ENCODE measurements around the gene TKFC. TPM values are rescaled to one million over a fixed set of nuclear protein-coding genes. Genes with fewer than 3 reads are reported as not detected.

The TKFC gene
- total and polyA plus RNA-seq, 2 experiments from 2014 or later, result 39.8 to 44.6 TPM

DNA sequence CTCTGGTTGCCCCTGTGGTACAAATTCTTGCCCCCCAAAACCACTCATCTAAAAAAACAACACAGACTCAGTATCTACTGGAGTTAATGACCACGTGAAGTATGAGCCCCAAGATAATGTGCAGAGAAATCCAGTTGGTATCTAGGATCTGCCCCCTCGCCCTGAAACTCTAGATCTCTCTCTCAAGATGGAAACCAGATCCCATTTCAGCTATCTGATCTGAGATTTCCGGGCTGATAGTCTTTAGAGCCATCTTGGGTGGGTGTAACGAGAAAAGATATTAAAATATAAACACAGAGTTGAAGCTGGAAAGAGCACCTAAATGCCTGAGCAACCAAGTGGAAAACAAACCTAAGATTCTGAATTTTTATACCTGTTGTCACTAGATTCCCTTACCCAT, 23.9 kb upstream of the TKFC start:
- no peaks in the 10 kb centered on the region for H3K9me2 ChIP-seq (ENCODE audit: insufficient read depth)
- peaks cover 7% of the 10 kb centered on the region; the same call in 1 of the 2 replicates for H3F3A ChIP-seq (ENCODE audit: insufficient read depth)
- H3K79me2 ChIP-seq (ENCODE audit: insufficient read depth), result peaks cover 38% of the 10 kb centered on the region
- in situ Hi-C loops (cut with MboI), result no loop called here
- no peak overlapping the region for H3K9ac ChIP-seq
- no peaks in the 10 kb centered on the region for H3K27me3 ChIP-seq (replicated peaks; ENCODE audit: insufficient read depth)
- no peak overlapping the region for H3K27ac ChIP-seq
- H3K9me3 ChIP-seq (ENCODE audit: low read depth), result no peaks in the 10 kb centered on the region
- peaks cover 82% of the 10 kb centered on the region for H3K36me3 ChIP-seq (ENCODE audit: low read depth)
- no peaks in the 10 kb centered on the region; the same call in 1 of the 2 replicates for H4K20me1 ChIP-seq (ENCODE audit: insufficient read depth)
- H3K4me1 ChIP-seq (ENCODE audit: insufficient read depth), result no peaks in the 10 kb centered on the region
- WGBS, 2 experiments (ENCODE audit: low coverage in 1 of 2, low lambda C conversion rate in 2 of 2, missing lambda C conversion rate in 2 of 2), result 94 to 95% methylated on average over 4 of the region's 4 CpGs
- no peak overlapping the region for H2AFZ ChIP-seq
- H3K4me3 ChIP-seq, result no peak overlapping the region
- no peak overlapping the region for H3K4me2 ChIP-seq (ENCODE audit: unreplicated experiment)
- no peak for TF ChIP-seq EZH2 (IDR thresholded peaks at IDR 0.05; ENCODE audit: insufficient read depth, poor library complexity, severe bottlenecking)
- TF ChIP-seq EZH2phosphoT487 (IDR thresholded peaks at IDR 0.05; ENCODE audit: insufficient read depth, low read depth), result no peak
- no peak for DNase-seq

DNA sequence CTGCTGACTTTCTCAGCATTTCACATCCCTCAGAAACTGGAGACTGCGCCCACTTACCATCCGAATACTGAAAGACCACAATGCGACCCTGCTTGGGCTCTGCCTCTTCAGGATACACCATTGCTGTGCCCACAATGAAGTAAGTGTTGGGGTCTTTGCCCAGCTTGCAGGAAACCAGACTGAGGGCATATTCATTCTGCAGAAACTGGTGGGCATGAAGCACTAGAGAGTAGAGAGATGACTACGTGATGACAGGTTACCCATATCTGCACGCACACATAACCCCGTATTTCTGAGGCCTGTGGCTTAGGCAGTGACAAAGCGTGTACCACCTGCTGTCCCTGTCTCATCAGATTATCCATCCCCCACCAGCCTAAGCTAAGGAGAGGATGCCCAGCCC, 23.3 kb upstream of the TKFC start:
- Histone ChIP-seq H3K27ac (no peak overlapping the region), H3K27me3 (replicated peaks; ENCODE audit: insufficient read depth) (no peaks in the 10 kb centered on the region), H3F3A (ENCODE audit: insufficient read depth) (peaks cover 7% of the 10 kb centered on the region; the same call in 1 of the 2 replicates), H3K4me1 (ENCODE audit: insufficient read depth) (no peaks in the 10 kb centered on the region), H3K36me3 (ENCODE audit: low read depth) (peaks cover 86% of the 10 kb centered on the region), H3K9me3 (ENCODE audit: low read depth) (no peaks in the 10 kb centered on the region), H4K20me1 (ENCODE audit: insufficient read depth) (no peaks in the 10 kb centered on the region; the same call in 1 of the 2 replicates), H3K9ac (no peak overlapping the region), H3K4me2 (ENCODE audit: unreplicated experiment) (no peak overlapping the region), H3K9me2 (ENCODE audit: insufficient read depth) (no peaks in the 10 kb centered on the region), H3K4me3 (no peak overlapping the region), H2AFZ (no peak overlapping the region), H3K79me2 (ENCODE audit: insufficient read depth) (peaks cover 38% of the 10 kb centered on the region)
- WGBS, 2 experiments (ENCODE audit: low coverage in 1 of 2, low lambda C conversion rate in 2 of 2, missing lambda C conversion rate in 2 of 2), result 84 to 89% methylated on average over 7 of the region's 7 CpGs
- DNase-seq, result no peak
- TF ChIP-seq EZH2phosphoT487 (IDR thresholded peaks at IDR 0.05; ENCODE audit: insufficient read depth, low read depth) (no peak), EZH2 (IDR thresholded peaks at IDR 0.05; ENCODE audit: insufficient read depth, poor library complexity, severe bottlenecking) (no peak)
- in situ Hi-C loops (cut with MboI), result no loop called here

DNA sequence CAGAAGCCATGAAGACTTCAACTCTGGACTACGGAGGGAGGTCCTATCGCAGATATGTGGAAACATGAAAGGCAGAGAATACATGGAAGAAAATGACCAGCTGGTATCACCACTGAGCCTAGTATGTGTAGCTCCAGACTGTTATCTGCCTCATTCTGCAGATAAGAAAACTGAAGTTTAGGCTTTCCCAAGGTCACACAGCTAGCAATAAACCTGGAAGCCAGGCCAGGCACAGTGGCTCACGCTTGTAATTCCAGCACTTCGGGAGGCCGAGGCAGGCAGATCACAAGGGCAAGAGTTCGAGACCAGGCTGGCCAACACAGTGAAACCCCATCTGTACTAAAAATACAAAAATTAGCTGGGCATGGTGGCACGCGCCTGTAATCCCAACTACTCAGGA, 22.3 kb upstream of the TKFC start:
- H3K4me2 ChIP-seq (ENCODE audit: unreplicated experiment), result no peak overlapping the region
- H3K9me3 ChIP-seq (ENCODE audit: low read depth), result no peaks in the 10 kb centered on the region
- peaks cover 93% of the 10 kb centered on the region for H3K36me3 ChIP-seq (ENCODE audit: low read depth)
- peaks cover 7% of the 10 kb centered on the region; the same call in 1 of the 2 replicates for H3F3A ChIP-seq (ENCODE audit: insufficient read depth)
- no peaks in the 10 kb centered on the region for H3K9me2 ChIP-seq (ENCODE audit: insufficient read depth)
- no peak overlapping the region for H3K4me3 ChIP-seq
- WGBS, 2 experiments (ENCODE audit: low coverage in 1 of 2, low lambda C conversion rate in 2 of 2, missing lambda C conversion rate in 2 of 2), result 99% methylated on average over 8 of the region's 8 CpGs
- H3K27me3 ChIP-seq (replicated peaks; ENCODE audit: insufficient read depth), result no peaks in the 10 kb centered on the region
- H3K27ac ChIP-seq, result no peak overlapping the region
- in situ Hi-C loops (cut with MboI), result no loop called here
- no peak for DNase-seq
- H3K9ac ChIP-seq, result no peak overlapping the region
- no peak overlapping the region for H2AFZ ChIP-seq
- H3K79me2 ChIP-seq (ENCODE audit: insufficient read depth), result peaks cover 38% of the 10 kb centered on the region
- TF ChIP-seq EZH2phosphoT487 (IDR thresholded peaks at IDR 0.05; ENCODE audit: insufficient read depth, low read depth) (no peak), EZH2 (IDR thresholded peaks at IDR 0.05; ENCODE audit: insufficient read depth, poor library complexity, severe bottlenecking) (no peak)
- no peaks in the 10 kb centered on the region; the same call in 1 of the 2 replicates for H4K20me1 ChIP-seq (ENCODE audit: insufficient read depth)
- no peaks in the 10 kb centered on the region for H3K4me1 ChIP-seq (ENCODE audit: insufficient read depth)

DNA sequence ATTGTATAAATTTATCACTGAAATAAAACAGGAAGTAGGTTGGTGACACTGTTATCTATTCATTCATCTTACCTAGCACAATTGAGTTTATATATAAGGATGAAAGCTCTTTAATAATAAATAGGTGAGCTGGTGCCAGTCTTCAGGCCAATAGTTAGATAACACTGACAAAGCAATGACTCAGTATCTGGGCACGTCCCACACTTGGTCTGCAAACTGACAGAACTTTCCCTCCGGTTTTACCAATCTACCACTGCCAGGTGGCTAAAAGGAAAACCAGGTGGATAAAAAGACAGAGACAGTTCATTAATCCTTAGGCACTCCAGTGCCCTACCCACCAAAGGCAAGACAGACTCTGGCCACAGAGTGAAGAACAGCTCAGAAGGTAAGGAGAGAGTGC, 17.8 kb upstream of the TKFC start:
- H3K4me2 ChIP-seq (ENCODE audit: unreplicated experiment), result no peak overlapping the region
- TF ChIP-seq EZH2phosphoT487 (IDR thresholded peaks at IDR 0.05; ENCODE audit: insufficient read depth, low read depth), result no peak
- no peak for TF ChIP-seq EZH2 (IDR thresholded peaks at IDR 0.05; ENCODE audit: insufficient read depth, poor library complexity, severe bottlenecking)
- H3K36me3 ChIP-seq (ENCODE audit: low read depth), result peaks cover 87% of the 10 kb centered on the region
- no peak overlapping the region for H3K9ac ChIP-seq
- 88 to 93% methylated on average over 2 of the region's 2 CpGs for WGBS, 2 experiments (ENCODE audit: low coverage in 1 of 2, low lambda C conversion rate in 2 of 2, missing lambda C conversion rate in 2 of 2)
- no peaks in the 10 kb centered on the region for H3K9me2 ChIP-seq (ENCODE audit: insufficient read depth)
- H3F3A ChIP-seq (ENCODE audit: insufficient read depth), result peaks cover 11% of the 10 kb centered on the region; the same call in 1 of the 2 replicates
- in situ Hi-C loops (cut with MboI), result no loop called here
- no peak overlapping the region for H2AFZ ChIP-seq
- no peak overlapping the region for H3K27ac ChIP-seq
- no peaks in the 10 kb centered on the region for H3K4me1 ChIP-seq (ENCODE audit: insufficient read depth)
- no peaks in the 10 kb centered on the region for H3K27me3 ChIP-seq (replicated peaks; ENCODE audit: insufficient read depth)
- no peaks in the 10 kb centered on the region for H3K9me3 ChIP-seq (ENCODE audit: low read depth)
- no peak overlapping the region for H3K4me3 ChIP-seq
- no peaks in the 10 kb centered on the region for H4K20me1 ChIP-seq (ENCODE audit: insufficient read depth)
- DNase-seq, result no peak
- peaks cover 42% of the 10 kb centered on the region for H3K79me2 ChIP-seq (ENCODE audit: insufficient read depth)
